T-helper 2 cell (primary cell): Measurements from ENCODE around the gene TELO2.
"Not testable (repeated sequence)": the region's sequence is repeated elsewhere in the genome, so short reads cannot be mapped to it uniquely, and the experiment has no call there.

ENCODE experiments used
- DNase-seq, 5 experiments: peaks; one replicate each; pipeline versions ENCODE4 v3.0.0 to v3.0.0-alpha.2; 2012 to 2022

The TELO2 gene

GRCh38 chr16:1458336-1458976, 34.7 kb upstream of the TELO2 start:
- no peak for DNase-seq

DNA sequence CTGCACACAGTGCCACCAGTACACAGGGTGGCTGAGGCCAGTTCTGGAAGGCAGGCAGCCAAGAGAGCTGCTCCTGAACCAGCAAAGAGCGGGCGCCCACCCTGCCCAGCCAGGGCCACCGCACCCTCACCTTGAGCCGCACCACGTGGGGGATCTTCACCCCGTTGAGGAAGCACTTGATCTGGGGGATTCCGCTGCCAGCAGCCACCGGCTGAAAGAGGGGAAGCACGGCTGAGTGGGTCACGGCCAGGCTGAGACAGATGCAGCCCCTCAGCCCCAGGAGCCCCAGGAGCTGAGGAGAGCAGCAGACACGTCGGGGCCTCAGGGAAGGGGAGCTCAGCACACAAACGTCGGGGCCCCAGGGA, 34.2 kb upstream of the TELO2 start:
- DNase-seq = no peak

GRCh38 chr16:1459967-1460366, 33.2 kb upstream of the TELO2 start:
- no peak for DNase-seq

DNA sequence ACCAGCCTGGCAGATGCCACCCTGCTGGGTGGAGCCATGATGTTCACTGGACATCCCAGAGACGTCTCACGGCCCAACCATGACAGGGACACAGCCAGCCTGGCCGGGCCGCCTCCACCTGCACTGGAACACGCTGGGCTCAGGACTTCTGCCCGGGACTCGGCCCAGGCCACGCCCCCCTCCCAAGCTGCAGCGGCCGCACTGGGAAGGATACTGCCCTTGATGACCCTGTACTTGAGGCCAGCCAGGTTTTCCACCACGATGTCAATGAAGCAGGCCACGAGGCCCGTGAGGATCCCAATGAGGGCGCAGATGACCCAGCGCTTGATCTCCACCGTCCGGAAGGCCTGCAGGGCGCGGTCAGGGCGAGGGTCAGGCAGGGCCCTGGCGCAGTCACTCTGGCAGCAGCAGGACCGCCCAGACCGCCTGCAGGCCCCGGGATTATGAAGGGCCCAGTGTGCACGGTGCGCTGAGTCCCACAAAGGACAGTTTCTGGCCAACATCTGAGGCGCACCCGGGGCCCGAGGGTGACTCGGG, 32.5 kb upstream of the TELO2 start:
- no peak for DNase-seq

DNA sequence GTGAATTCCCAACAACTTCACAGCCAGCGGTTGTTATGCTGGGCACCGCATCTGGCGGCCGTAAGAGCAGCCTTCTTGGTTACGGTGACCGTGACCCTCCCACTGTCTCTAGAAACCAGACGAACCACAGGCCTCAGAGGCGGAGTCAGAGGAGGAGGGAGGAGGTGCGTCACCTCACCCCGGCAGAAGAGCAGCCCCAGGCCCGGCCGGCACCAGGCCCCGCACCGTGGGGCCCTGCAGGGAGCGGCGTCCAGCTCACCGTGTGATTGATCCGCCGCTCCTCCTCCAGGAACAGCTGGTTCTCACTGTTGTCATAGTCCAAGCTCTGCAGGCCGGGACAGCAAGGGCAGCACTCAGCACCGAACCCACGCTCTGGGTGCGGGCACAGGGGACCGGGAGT, 32.0 kb upstream of the TELO2 start:
- DNase-seq = no peak

- no peak for DNase-seq
These were observed 28.8 kb upstream of the TELO2 start for GRCh38 chr16:1464196-1464893.

- no peak for DNase-seq
These were observed 28.1 kb upstream of the TELO2 start for GRCh38 chr16:1464894-1465566.

GRCh38 chr16:1465567-1465915, 27.6 kb upstream of the TELO2 start:
- DNase-seq = no peak

DNA sequence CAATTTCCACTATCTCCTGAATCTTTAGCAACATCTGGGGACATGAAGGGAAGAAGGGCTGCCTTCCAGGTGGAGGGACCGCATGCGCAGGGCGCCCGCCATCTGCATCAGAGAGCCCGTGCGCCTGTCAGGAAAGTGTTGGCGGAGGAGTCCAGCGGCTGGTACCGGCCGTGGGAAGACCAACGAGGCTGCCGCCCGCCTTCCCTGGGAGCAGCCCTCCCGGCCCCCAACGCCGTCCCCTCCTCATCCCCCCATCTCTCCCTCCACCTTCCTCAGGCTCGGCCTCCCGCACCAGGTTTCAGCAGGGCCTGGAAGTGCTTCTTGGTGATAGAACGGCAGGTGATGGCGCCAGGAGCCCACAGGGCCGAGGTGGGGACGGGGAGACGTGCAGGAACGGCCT, 27.1 kb upstream of the TELO2 start:
- no peak for DNase-seq

DNA sequence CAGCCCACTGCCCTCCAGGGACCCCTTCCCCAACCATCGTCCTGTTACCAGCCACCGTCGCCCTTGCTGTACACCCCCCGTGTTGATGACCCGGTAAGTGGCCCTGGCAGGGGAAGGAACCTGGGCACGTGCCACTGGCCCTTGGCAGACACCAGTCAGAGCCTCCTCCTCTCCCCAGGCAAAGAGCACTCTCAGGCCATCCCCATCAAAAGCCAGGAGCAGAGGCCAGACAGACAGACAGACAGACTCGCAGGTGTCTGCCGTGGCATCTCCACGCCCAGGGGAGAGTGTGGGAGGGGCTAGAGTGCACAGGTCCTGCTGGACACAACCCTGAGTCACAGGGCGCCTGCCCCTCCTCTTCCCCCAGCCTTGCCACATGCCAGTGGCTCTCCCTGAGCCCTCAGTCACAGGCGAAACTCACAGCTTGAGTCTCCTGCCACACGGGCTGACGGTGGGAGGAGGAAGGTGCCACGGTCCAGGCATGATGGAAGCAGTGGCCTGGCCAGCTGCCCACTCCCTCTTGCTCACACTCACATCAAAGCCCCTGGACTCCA, 26.1 kb upstream of the TELO2 start:
- no peak for DNase-seq

DNA sequence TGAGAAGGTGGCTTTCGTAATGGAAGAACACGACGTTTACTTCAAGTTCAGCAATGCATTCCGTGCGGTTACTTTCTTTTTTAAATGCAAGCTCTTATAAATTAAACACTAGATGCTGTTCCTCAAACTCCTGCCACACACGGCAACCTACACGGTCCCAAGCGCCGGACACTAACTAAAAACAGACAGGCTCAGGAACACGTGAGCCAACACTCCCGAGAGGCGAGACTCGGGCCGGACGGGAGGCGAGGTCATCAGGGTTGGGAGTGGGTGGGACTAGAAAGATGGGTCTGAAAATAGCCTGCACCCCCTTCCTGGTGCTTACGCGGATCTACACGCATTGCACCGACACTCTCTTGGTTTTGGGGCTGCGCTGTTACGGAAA, 24.7 kb upstream of the TELO2 start:
- DNase-seq = no peak

DNA sequence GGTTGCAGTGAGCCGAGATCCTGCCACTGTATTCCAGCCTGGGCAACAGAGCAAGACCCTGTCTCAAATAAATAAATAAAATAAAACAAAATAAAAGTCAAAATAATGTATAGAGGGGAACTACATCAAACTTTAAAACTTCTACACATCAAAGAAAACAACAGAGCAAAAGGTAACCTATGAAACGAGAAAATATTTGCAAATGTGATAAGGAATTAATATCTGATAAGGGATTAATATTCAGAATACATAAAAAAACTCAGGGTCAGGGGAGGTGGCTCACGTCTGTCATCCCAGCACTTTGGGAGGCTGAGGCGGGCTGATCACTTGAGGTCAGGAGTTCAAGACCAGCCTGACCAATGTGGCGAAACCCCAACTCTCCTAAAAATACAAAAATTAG, 24.0 kb upstream of the TELO2 start:
- not testable (repeated sequence) for DNase-seq

- no peak for DNase-seq
These were observed 23.4 kb upstream of the TELO2 start for GRCh38 chr16:1469693-1470201.

- DNase-seq = no peak
These were observed 22.5 kb upstream of the TELO2 start for GRCh38 chr16:1470481-1471251.

GRCh38 chr16:1471569-1472194, 21.5 kb upstream of the TELO2 start:
- DNase-seq = no peak

DNA sequence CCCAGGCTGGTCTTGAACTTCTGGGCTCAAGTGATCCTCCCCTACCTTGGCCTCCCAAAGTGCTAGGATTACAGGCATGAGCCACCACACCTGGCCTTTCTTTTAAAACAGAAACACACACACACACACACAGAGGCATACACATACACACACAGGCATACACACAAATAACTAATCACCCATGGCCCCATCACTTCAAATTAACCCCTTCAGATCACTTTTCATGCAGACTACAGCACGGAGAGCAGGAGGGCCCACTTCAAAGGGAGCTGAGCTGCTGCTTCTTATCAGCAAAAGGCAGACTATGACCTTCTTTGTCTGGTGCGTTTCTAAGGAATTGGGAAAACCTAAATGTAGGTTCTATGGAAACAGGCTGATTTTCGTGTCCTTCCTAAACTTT, 20.2 kb upstream of the TELO2 start:
- no peak for DNase-seq

- no peak for DNase-seq
These were observed 18.9 kb upstream of the TELO2 start for GRCh38 chr16:1474082-1474795.

DNA sequence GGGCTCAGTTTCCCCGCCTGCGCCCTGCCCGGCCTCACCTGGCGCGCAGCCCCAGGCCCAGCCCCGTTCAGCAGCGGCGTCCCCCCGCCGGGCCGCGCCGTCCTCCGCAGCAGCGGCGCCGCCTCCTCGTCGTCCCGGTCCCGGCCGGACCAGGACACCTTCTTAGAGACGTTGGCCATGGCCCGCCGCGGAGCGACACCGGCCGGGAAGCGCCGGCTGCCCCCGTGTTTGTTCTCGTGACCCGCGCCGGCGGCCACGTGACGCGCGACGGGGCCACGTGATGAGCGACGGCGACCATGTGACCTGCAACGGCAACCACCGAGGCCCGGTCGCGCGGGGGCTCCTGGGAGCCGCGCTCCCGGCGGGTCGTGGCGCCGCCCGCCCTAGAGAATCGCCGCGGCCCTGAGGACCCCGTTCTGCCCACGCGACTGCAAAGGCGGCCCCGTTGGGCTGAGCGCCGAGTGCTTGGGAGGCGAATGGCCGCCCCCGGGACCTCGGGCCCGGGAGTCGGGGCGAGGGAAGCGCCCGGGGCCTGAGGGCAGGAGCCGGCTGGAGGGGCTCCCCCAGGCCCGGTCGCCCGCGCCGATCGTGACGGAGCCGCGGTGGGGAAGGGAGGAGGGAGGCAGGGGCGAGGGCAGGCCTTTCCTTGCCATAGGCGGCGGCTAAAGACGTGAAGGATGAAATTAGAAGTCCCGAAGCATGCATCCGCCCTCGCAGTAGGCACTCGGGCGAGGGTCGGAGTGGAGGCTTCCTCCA, 18.2 kb upstream of the TELO2 start, which contains the start of gene CLCN7:
Gene CLCN7 (minus strand): TSS at position 233 of the 756 bp plus-strand sequence. CDS start 54 bp downstream, at position 179.
- peak; percentile 72 to 93 (median 83) for DNase-seq

- no peak for DNase-seq
These were observed 17.5 kb upstream of the TELO2 start for GRCh38 chr16:1475552-1476114.

DNA sequence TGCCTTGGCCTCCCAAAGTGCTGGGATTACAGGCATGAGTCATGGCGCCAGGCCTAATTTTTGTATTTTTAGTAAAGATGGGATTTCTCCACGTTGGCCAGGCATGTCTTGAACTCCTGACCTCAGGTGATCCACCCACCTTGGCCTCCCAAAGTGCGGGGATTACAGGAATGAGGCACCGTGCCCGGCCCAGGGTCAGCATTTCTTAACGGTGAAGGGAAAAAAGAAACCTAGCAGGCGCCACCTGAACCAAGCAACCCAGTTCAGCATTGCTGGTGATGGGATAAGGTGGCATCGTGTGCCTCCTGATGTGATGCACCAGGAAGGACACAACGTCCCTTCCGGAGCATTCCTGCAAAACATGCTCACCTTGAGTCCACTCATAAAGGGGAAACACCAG, 16.1 kb upstream of the TELO2 start:
- no peak for DNase-seq
